ENCODE data around the gene PXMP4.
A peak's percentile ranks its signal among the peaks of the same experiment; 100 is the strongest.

Gene PXMP4

DNA sequence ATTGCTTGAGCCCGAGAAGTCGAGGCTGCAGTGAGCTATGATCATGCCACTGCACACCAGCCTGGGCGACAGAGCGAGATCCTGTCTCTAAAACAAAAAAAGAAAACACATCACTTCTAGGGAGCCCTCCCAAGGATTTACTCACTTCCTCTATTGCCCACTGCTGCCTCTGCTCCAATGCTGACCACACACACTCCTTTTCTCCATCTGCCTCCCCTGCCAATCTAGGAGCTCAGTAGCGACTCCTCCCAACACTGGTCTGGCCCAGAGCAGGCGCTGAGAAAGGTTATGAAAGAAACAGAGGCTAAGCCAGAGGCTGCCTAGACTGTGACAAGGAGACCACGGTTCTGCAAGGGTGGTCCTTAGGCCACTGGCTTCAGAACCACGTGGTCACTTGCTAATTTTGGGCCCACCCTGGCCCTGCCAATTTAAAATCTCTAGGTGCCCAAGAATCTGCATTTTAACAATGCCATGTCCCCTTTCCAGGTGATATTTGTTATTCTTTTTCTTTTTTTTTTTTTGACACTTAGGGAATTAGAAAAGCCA lies 32.7 kb downstream of the PXMP4 start:
- no peak overlapping the region for H3K9ac ChIP-seq (ENCODE audit: low read depth, low read length)
- H3K27ac ChIP-seq (ENCODE audit: low read length), result no peak overlapping the region
- peaks cover 6% of the 10 kb centered on the region; the same call in 1 of the 2 replicates for H3K4me1 ChIP-seq (ENCODE audit: insufficient read depth, low read length)
- no peaks in the 10 kb centered on the region for H3K9me3 ChIP-seq (ENCODE audit: insufficient read depth, low read depth, low read length)
- peaks cover 17% of the 10 kb centered on the region; the same call in 1 of the 2 replicates for H3K27me3 ChIP-seq (ENCODE audit: insufficient read depth, low read length)
- H3K4me3 ChIP-seq (ENCODE audit: low read length), result no peak overlapping the region
- peaks cover 5% of the 10 kb centered on the region; the same call in 1 of the 2 replicates for H3K36me3 ChIP-seq (ENCODE audit: insufficient read depth, low read depth, low read length)

DNA sequence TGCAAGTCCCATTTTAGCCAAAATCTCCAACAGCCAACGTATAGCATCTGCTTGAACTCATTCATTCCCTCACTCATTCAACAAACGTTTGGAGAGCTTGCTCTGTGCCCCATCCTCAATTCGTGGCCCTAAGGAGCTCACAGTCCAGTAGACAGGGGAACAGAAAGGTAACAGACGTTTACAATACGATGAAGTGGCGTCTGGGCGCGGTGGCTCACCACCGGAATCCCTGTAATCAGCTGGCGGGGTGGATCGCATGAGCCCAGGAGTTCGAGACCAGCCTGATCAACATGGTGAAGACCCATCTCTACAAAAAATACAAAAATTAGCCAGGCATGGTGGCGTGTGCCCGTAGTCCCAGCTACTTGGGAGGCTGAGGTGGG lies 33.1 kb downstream of the PXMP4 start:
- peaks cover 6% of the 10 kb centered on the region; the same call in 1 of the 2 replicates for H3K36me3 ChIP-seq (ENCODE audit: insufficient read depth, low read depth, low read length)
- peaks cover 17% of the 10 kb centered on the region; the same call in 1 of the 2 replicates for H3K27me3 ChIP-seq (ENCODE audit: insufficient read depth, low read length)
- peak overlapping the region; percentile 49 for H3K4me3 ChIP-seq (ENCODE audit: low read length)
- no peaks in the 10 kb centered on the region for H3K9me3 ChIP-seq (ENCODE audit: insufficient read depth, low read depth, low read length)
- H3K27ac ChIP-seq (ENCODE audit: low read length), result no peak overlapping the region
- H3K9ac ChIP-seq (ENCODE audit: low read depth, low read length), result peak overlapping the region; percentile 60; the same call in 1 of the 2 replicates
- H3K4me1 ChIP-seq (ENCODE audit: insufficient read depth, low read length), result peaks cover 6% of the 10 kb centered on the region; the same call in 1 of the 2 replicates

DNA sequence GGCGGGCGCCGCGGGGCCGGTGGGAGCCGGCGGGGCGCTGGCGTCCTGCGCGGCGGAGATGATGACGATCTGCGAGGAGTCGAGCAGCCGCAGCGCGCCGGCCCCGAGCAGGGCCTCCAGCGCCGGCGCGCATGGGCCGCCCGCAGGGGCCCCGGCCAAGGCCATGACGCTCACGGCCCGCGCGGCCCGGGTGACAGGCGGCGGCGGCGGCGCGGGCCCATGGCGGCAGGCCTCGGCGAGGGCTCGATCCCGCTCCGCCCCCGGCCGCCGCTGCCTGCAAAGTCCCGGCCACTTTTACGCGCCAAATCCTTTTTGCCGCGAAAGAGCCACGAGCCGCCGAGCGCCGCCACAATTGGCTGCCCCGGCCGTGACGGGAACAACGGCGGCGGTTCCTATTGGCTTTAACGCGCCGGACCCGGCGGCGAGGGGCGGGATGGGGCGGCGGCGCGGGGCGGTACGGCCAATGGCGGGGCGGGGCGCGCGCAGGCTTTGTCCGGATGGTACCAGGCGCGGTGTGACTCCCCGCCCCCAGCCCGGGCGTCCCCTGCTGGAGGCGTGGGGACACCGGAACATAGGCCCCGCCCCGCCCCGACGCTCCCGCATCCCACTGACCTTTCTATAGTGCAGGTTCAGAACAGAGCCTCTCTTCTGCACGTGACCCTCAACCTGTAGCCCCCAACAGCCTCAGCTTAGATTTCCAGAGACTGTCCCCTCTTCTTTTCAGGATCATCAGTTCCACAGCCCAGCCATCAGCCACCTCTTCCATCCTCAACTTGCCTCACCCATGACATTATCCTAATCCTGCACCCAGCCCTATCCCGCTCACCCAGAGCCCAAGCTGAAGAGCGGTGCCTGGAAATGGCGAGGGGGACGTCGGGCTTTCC lies 33.8 kb downstream of the PXMP4 start, which contains the start of gene E2F1:
E2F1 (minus strand) TSS at position 286 of the 884 bp plus-strand sequence; CDS start at position 165, 121 bp downstream.
- H3K4me3 ChIP-seq (ENCODE audit: low read length), result peak within 1 kb of the TSS; percentile 94
- no peaks in the 10 kb centered on the region for H3K9me3 ChIP-seq (ENCODE audit: insufficient read depth, low read depth, low read length)
- H3K4me1 ChIP-seq (ENCODE audit: insufficient read depth, low read length), result peaks cover 6% of the 10 kb centered on the region; the same call in 1 of the 2 replicates
- H3K36me3 ChIP-seq (ENCODE audit: insufficient read depth, low read depth, low read length), result peaks cover 6% of the 10 kb centered on the region; the same call in 1 of the 2 replicates
- H3K9ac ChIP-seq (ENCODE audit: low read depth, low read length), result peak within 1 kb of the TSS; percentile 90
- H3K27ac ChIP-seq (ENCODE audit: low read length), result peak within 1 kb of the TSS; percentile 5
- peaks cover 17% of the 10 kb centered on the region; the same call in 1 of the 2 replicates for H3K27me3 ChIP-seq (ENCODE audit: insufficient read depth, low read length)

- H3K4me3 ChIP-seq (ENCODE audit: low read length), result peak overlapping the region; percentile 94
- H3K36me3 ChIP-seq (ENCODE audit: insufficient read depth, low read depth, low read length), result peaks cover 8% of the 10 kb centered on the region; the same call in 1 of the 2 replicates
- no peaks in the 10 kb centered on the region for H3K9me3 ChIP-seq (ENCODE audit: insufficient read depth, low read depth, low read length)
- peaks cover 6% of the 10 kb centered on the region; the same call in 1 of the 2 replicates for H3K4me1 ChIP-seq (ENCODE audit: insufficient read depth, low read length)
- H3K9ac ChIP-seq (ENCODE audit: low read depth, low read length), result peak overlapping the region; percentile 90
- peaks cover 17% of the 10 kb centered on the region; the same call in 1 of the 2 replicates for H3K27me3 ChIP-seq (ENCODE audit: insufficient read depth, low read length)
- peak overlapping the region; percentile 5 for H3K27ac ChIP-seq (ENCODE audit: low read length)
Observed at GRCh38 chr20:33685328-33686099, 34.6 kb downstream of the PXMP4 start.

GRCh38 chr20:33684533-33685327 lies 35.4 kb downstream of the PXMP4 start:
- H3K4me1 ChIP-seq (ENCODE audit: insufficient read depth, low read length), result peaks cover 6% of the 10 kb centered on the region; the same call in 1 of the 2 replicates
- H3K9ac ChIP-seq (ENCODE audit: low read depth, low read length), result peak overlapping the region; percentile 90; the same call in 1 of the 2 replicates
- peak overlapping the region; percentile 94 for H3K4me3 ChIP-seq (ENCODE audit: low read length)
- no peak overlapping the region for H3K27ac ChIP-seq (ENCODE audit: low read length)
- no peaks in the 10 kb centered on the region for H3K9me3 ChIP-seq (ENCODE audit: insufficient read depth, low read depth, low read length)
- peaks cover 13% of the 10 kb centered on the region; the same call in 1 of the 2 replicates for H3K27me3 ChIP-seq (ENCODE audit: insufficient read depth, low read length)
- H3K36me3 ChIP-seq (ENCODE audit: insufficient read depth, low read depth, low read length), result peaks cover 16% of the 10 kb centered on the region; the same call in 1 of the 2 replicates

DNA sequence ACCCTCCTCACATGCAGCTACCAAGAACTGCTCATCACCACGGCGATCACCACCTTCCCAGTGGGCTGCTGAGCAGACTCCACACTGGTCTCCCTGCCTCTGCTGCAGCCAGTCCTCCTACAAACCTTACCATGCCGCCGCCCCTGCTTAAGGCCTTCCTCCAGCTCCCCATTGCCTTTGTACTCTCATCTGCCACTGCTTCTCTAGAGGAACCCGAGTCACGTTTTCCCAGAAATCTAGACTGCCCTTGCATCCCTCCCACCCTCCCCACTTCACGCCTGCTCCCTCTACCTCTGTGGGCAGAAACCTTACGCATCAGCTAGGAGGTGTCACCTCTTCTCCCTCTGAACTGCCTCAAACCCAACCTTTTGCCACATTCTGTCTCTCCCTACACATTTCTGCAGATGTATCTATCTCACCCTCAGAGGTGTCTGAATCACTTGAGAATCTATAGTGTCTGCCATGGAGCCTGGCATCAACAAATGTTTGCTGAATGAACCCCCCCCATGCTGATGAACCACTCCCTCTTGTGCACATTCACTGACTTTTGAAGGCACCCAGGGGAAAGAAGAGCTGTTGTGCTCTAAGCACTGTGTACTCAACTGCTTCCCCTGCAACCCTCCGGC lies 38.3 kb downstream of the PXMP4 start:
- Histone ChIP-seq H3K27ac (ENCODE audit: low read length) (no peak overlapping the region), H3K4me3 (ENCODE audit: low read length) (no peak overlapping the region), H3K36me3 (ENCODE audit: insufficient read depth, low read depth, low read length) (peaks cover 45% of the 10 kb centered on the region), H3K4me1 (ENCODE audit: insufficient read depth, low read length) (peaks cover 4% of the 10 kb centered on the region; the same call in 1 of the 2 replicates), H3K9me3 (ENCODE audit: insufficient read depth, low read depth, low read length) (no peaks in the 10 kb centered on the region), H3K9ac (ENCODE audit: low read depth, low read length) (no peak overlapping the region), H3K27me3 (ENCODE audit: insufficient read depth, low read length) (no peaks in the 10 kb centered on the region)

DNA sequence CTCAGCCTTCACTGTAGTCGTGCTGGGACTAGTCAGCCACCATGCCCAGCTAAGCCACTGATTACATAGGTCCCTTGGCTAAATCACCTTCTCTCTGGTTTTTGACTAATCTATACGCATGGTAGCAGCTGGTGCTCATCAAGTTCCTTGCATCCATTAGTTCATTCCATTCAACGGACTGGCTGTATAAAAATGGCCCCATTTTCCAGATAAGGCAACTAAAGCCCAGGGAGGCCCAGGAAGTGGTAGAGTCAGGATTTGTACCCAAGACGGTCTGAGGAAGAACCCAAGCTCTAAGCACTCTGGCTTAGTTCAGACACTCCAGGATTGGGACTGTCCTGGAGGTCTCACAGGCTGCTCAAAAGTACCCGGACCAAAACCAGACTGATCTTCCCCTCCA lies 38.8 kb downstream of the PXMP4 start:
- H3K36me3 ChIP-seq (ENCODE audit: insufficient read depth, low read depth, low read length), result peaks cover 50% of the 10 kb centered on the region
- H3K9ac ChIP-seq (ENCODE audit: low read depth, low read length), result no peak overlapping the region
- H3K27ac ChIP-seq (ENCODE audit: low read length), result no peak overlapping the region
- H3K4me1 ChIP-seq (ENCODE audit: insufficient read depth, low read length), result peaks cover 2% of the 10 kb centered on the region; the same call in 1 of the 2 replicates
- H3K9me3 ChIP-seq (ENCODE audit: insufficient read depth, low read depth, low read length), result no peaks in the 10 kb centered on the region
- no peak overlapping the region for H3K4me3 ChIP-seq (ENCODE audit: low read length)
- H3K27me3 ChIP-seq (ENCODE audit: insufficient read depth, low read length), result no peaks in the 10 kb centered on the region

GRCh38 chr20:33680686-33681085 lies 39.4 kb downstream of the PXMP4 start:
- H3K4me3 ChIP-seq (ENCODE audit: low read length), result no peak overlapping the region
- no peak overlapping the region for H3K9ac ChIP-seq (ENCODE audit: low read depth, low read length)
- H3K4me1 ChIP-seq (ENCODE audit: insufficient read depth, low read length), result peaks cover 2% of the 10 kb centered on the region; the same call in 1 of the 2 replicates
- no peaks in the 10 kb centered on the region for H3K9me3 ChIP-seq (ENCODE audit: insufficient read depth, low read depth, low read length)
- no peak overlapping the region for H3K27ac ChIP-seq (ENCODE audit: low read length)
- H3K36me3 ChIP-seq (ENCODE audit: insufficient read depth, low read depth, low read length), result peaks cover 52% of the 10 kb centered on the region
- H3K27me3 ChIP-seq (ENCODE audit: insufficient read depth, low read length), result no peaks in the 10 kb centered on the region

DNA sequence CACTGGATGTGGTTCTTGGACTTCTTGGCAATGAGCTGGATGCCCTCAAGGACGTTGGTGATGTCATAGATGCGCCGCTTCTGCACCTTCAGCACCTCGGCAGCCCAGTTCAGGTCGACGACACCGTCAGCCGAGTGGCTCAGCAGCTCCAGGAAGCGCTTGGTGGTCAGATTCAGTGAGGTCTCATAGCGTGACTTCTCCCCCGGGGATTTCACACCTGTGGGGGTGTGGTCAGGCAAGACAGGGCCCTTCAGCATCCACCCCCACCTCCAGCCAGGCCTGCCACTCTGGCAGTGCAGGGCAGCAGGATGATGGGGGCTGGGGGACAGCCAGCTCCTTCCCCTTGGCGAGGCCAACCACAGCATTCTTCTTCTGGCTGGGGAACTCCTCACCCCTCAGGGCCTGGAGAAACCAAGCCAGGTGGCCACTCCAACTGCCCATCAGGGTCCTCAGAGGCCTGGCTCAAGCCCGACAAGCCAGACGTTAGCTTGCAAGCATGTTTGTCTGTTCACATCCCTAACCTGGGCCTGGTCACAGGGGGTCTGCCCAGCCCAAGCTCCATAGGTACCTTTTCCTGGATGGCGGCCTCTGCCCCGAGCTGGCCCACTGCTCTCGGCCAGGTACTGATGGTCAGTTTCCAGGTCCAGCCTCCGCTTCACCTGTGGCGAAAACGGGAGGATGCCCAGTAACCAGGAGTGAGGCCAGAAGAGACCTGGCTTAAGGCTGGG lies 40.2 kb downstream of the PXMP4 start:
- H3K27me3 ChIP-seq (ENCODE audit: insufficient read depth, low read length), result no peaks in the 10 kb centered on the region
- no peak overlapping the region for H3K27ac ChIP-seq (ENCODE audit: low read length)
- peaks cover 52% of the 10 kb centered on the region for H3K36me3 ChIP-seq (ENCODE audit: insufficient read depth, low read depth, low read length)
- peaks cover 9% of the 10 kb centered on the region for H3K4me1 ChIP-seq (ENCODE audit: insufficient read depth, low read length)
- H3K9ac ChIP-seq (ENCODE audit: low read depth, low read length), result no peak overlapping the region
- no peak overlapping the region for H3K4me3 ChIP-seq (ENCODE audit: low read length)
- no peaks in the 10 kb centered on the region for H3K9me3 ChIP-seq (ENCODE audit: insufficient read depth, low read depth, low read length)

Measured in iPS-20b (cell line).